H1 (cell line): Measurements from ENCODE around the gene PLCB4. TPM values are rescaled to one million over a fixed set of nuclear protein-coding genes. Genes with fewer than 3 reads are reported as not detected.

Experiments used
- CTCF ChIA-PET: fragments of 300-600 bp; sonication (Branson Sonifier 250); formaldehyde crosslinking; loops from one replicate; lab custom pipeline; 2021; ENCODE audit not compliant: partially characterized antibody; lab: Charles Lee
- POLR2A ChIA-PET: fragments of 300-600 bp; sonication (Branson Sonifier 250); formaldehyde crosslinking; loops from one replicate; lab custom pipeline; 2021; ENCODE audit warnings: inconsistent platforms; ENCODE audit not compliant: partially characterized antibody; lab: Charles Lee
- DNase-seq, 2 experiments: peaks; one replicate each; pipeline versions ENCODE4 v3.0.0 to v3.0.0-alpha.2; 2010 to 2022; ENCODE audit warnings: low spot score in 2 of 2, low read depth in 1 of 2, mixed read lengths in 1 of 2
- FAIRE-seq: peaks from 2 replicates; lab custom pipeline; 2011; peaks lifted over from hg19 to GRCh38; lab: Jason Lieb, UNC
- H2AFZ ChIP-seq: 2 replicates; pipeline ENCODE4 v1.8.1; 2012; ENCODE audit warnings: low read length, inconsistent platforms
- H2AK5ac ChIP-seq: 2 replicates; pipeline ENCODE4 v1.6.1; 2013; ENCODE audit warnings: low read depth, low read length
- H2BK120ac ChIP-seq: replicated peaks from 2 replicates; pipeline ENCODE3; 2013; ENCODE audit warnings: low read depth, low read length, inconsistent platforms
- H2BK12ac ChIP-seq: 2 replicates; pipeline ENCODE4 v1.6.1; 2013; ENCODE audit warnings: low read depth, low read length
- H2BK15ac ChIP-seq: 2 replicates; pipeline ENCODE4 v1.6.1; 2013; ENCODE audit warnings: low read length
- H2BK20ac ChIP-seq: 2 replicates; pipeline ENCODE4 v1.6.1; 2013; ENCODE audit warnings: low read length
- H2BK5ac ChIP-seq: 2 replicates; pipeline ENCODE4 v1.6.1; 2013; ENCODE audit warnings: low read depth, low read length
- H3K14ac ChIP-seq: 2 replicates; pipeline ENCODE4 v1.6.1; 2013; ENCODE audit warnings: inconsistent platforms; ENCODE audit not compliant: insufficient read length
- H3K18ac ChIP-seq: 2 replicates; pipeline ENCODE4 v1.6.1; 2013; ENCODE audit warnings: low read length; ENCODE audit errors: extremely low read depth
- H3K23ac ChIP-seq: 2 replicates; pipeline ENCODE4 v1.6.1; 2013; ENCODE audit warnings: inconsistent platforms; ENCODE audit not compliant: insufficient read length
- H3K23me2 ChIP-seq: 2 replicates; pipeline ENCODE4 v1.6.1; 2013; ENCODE audit warnings: low read depth, low read length
- H3K27ac ChIP-seq: 2 replicates; pipeline ENCODE4 v1.6.1; 2011; ENCODE audit warnings: low read depth, low read length, inconsistent platforms
- H3K27me3 ChIP-seq, 4 experiments: replicated peaks in 1 of 4; 1 replicate in 1 of 4; 2 replicates in 3 of 4; pipeline versions ENCODE4 v1.6.1 to v1.8.1; 2011 to 2013; ENCODE audit warnings: low read length in 3 of 4, mild to moderate bottlenecking in 3 of 4, inconsistent platforms in 2 of 4, mixed read lengths in 2 of 4, moderate library complexity in 1 of 4; ENCODE audit not compliant: control insufficient read depth in 3 of 4, insufficient read depth in 3 of 4; ENCODE audit errors: extremely low read depth in 1 of 4
- H3K36me3 ChIP-seq, 4 experiments: 2 replicates each; pipeline versions ENCODE4 v1.6.1 to v1.8.1; 2011 to 2013; ENCODE audit warnings: mild to moderate bottlenecking in 4 of 4, low read length in 3 of 4, moderate library complexity in 2 of 4, control low read depth in 1 of 4, inconsistent platforms in 1 of 4; ENCODE audit not compliant: insufficient read depth in 4 of 4, control insufficient read depth in 2 of 4
- H3K4ac ChIP-seq: replicated peaks from 2 replicates; pipeline ENCODE3; 2013; ENCODE audit warnings: low read length, low read depth, mixed read lengths, inconsistent platforms; ENCODE audit not compliant: insufficient read length
- H3K4me1 ChIP-seq, 4 experiments: replicated peaks in 1 of 4; 1 replicate in 1 of 4; 2 replicates in 3 of 4; pipeline versions ENCODE4 v1.6.1 to v1.8.1; 2011 to 2013; ENCODE audit warnings: low read length in 3 of 4, inconsistent platforms in 2 of 4, mixed read lengths in 1 of 4; ENCODE audit not compliant: insufficient read depth in 4 of 4, control insufficient read depth in 3 of 4
- H3K4me2 ChIP-seq, 2 experiments: 2 replicates each; pipeline versions ENCODE4 v1.6.1 to v1.8.1; 2011 to 2013; ENCODE audit warnings: low read depth in 2 of 2, low read length in 2 of 2, control low read depth in 1 of 2, inconsistent platforms in 1 of 2, mild to moderate bottlenecking in 1 of 2; ENCODE audit not compliant: insufficient read depth in 1 of 2
- H3K4me3 ChIP-seq, 4 experiments: fragments of 200-600, 300-600 bp in 1 of 4; sonication (generic), shearing (Covaris generic), sonication (Bioruptor Twin) in 1 of 4; 2 replicates each; pipeline versions ENCODE4 v1.5.1 to v1.8.1; 2011 to 2016; ENCODE audit warnings: low read length in 4 of 4, low read depth in 3 of 4, control low read depth in 2 of 4, inconsistent platforms in 2 of 4, mild to moderate bottlenecking in 2 of 4, mixed read lengths in 1 of 4, moderate library complexity in 1 of 4; ENCODE audit not compliant: insufficient read depth in 2 of 4; ENCODE audit errors: extremely low read depth in 1 of 4
- H3K56ac ChIP-seq: replicated peaks from 2 replicates; pipeline ENCODE3; 2013; ENCODE audit warnings: low read depth, mild to moderate bottlenecking, mixed read lengths, low read length, inconsistent platforms; ENCODE audit not compliant: insufficient read length
- H3K79me1 ChIP-seq: 2 replicates; pipeline ENCODE4 v1.6.1; 2013; ENCODE audit warnings: low read depth, low read length, control low read depth
- H3K79me2 ChIP-seq, 2 experiments: 2 replicates each; pipeline versions ENCODE4 v1.6.1 to v1.8.1; 2012 to 2013; ENCODE audit warnings: low read length in 2 of 2, mild to moderate bottlenecking in 2 of 2, inconsistent platforms in 1 of 2; ENCODE audit not compliant: insufficient read depth in 2 of 2, control insufficient read depth in 1 of 2
- H3K9ac ChIP-seq, 4 experiments: replicated peaks in 1 of 4; 1 replicate in 1 of 4; 2 replicates in 3 of 4; pipeline versions ENCODE4 v1.6.1 to v1.8.1; 2011 to 2013; ENCODE audit warnings: low read depth in 3 of 4, low read length in 3 of 4, control low read depth in 2 of 4, mild to moderate bottlenecking in 2 of 4, moderate library complexity in 2 of 4, inconsistent platforms in 1 of 4; ENCODE audit errors: extremely low read depth in 1 of 4
- H3K9me3 ChIP-seq, 2 experiments: 2 replicates each; pipeline versions ENCODE4 v1.6.1 to v1.8.1; 2012 to 2013; ENCODE audit warnings: mild to moderate bottlenecking in 2 of 2, moderate library complexity in 2 of 2, control low read depth in 1 of 2, inconsistent platforms in 1 of 2, low read depth in 1 of 2, low read length in 1 of 2, mixed read lengths in 1 of 2; ENCODE audit not compliant: insufficient read depth in 2 of 2
- H4K20me1 ChIP-seq, 2 experiments: replicated peaks in 1 of 2; 2 replicates each; pipeline versions ENCODE3 to v1.8.1; 2011 to 2013; ENCODE audit warnings: inconsistent platforms in 2 of 2, low read length in 2 of 2, mild to moderate bottlenecking in 1 of 2; ENCODE audit not compliant: insufficient read depth in 2 of 2, control insufficient read depth in 1 of 2
- H4K5ac ChIP-seq: 2 replicates; pipeline ENCODE4 v1.6.1; 2013; ENCODE audit warnings: low read length, low read depth, mixed read lengths, inconsistent platforms; ENCODE audit not compliant: insufficient read length
- H4K8ac ChIP-seq: 2 replicates; pipeline ENCODE4 v1.8.0; 2013; ENCODE audit warnings: mild to moderate bottlenecking, moderate library complexity, low read length, inconsistent platforms; ENCODE audit not compliant: insufficient read depth; ENCODE audit errors: extremely low read depth
- H4K91ac ChIP-seq: replicated peaks from 2 replicates; pipeline ENCODE3; 2013; ENCODE audit warnings: low read length, mixed read lengths, inconsistent platforms; ENCODE audit not compliant: insufficient read length
- CBX8 ChIP-seq: fragments of 300-800, 300-1000 bp; sonication (generic); IDR thresholded peaks from 2 replicates; pipeline ENCODE4 v1.7.1; 2016; ENCODE audit warnings: low read depth, low read length, borderline replicate concordance
- CEBPB ChIP-seq: IDR thresholded peaks from 2 replicates; pipeline ENCODE4 v1.6.1; 2012; ENCODE audit warnings: low read depth, low read length
- CTBP2 ChIP-seq: IDR thresholded peaks from 2 replicates; pipeline ENCODE4 v1.7.0; 2011; ENCODE audit warnings: borderline replicate concordance, mild to moderate bottlenecking, moderate library complexity, mixed read lengths, low read length; ENCODE audit not compliant: insufficient read depth, insufficient read length
- FOSL1 ChIP-seq: IDR thresholded peaks from 2 replicates; pipeline ENCODE4 v1.6.1; 2011; ENCODE audit warnings: mild to moderate bottlenecking, low read depth, low read length, moderate library complexity; ENCODE audit not compliant: insufficient read depth
- HDAC6 ChIP-seq: IDR thresholded peaks from one replicate; pipeline ENCODE4 v1.7.1; 2012; ENCODE audit warnings: low read depth, mild to moderate bottlenecking, inconsistent platforms, low read length, moderate library complexity
- JUN ChIP-seq: IDR thresholded peaks from 2 replicates; pipeline ENCODE4 v1.6.1; 2011; ENCODE audit warnings: low read depth, mild to moderate bottlenecking, improper control_type of control experiment, low read length
- KDM4A ChIP-seq: IDR thresholded peaks from one replicate; pipeline ENCODE4 v1.7.1; 2012; ENCODE audit warnings: low read depth, mild to moderate bottlenecking, moderate library complexity, low read length, inconsistent platforms; ENCODE audit not compliant: severe bottlenecking
- KDM5A ChIP-seq: fragments of 200-600 bp; IDR thresholded peaks from 2 replicates; pipeline ENCODE4 v1.7.1; 2012; ENCODE audit warnings: mild to moderate bottlenecking, low read length, inconsistent platforms, mixed read lengths
- RAD21 ChIP-seq, 2 experiments: IDR thresholded peaks in 1 of 2; conservative IDR thresholded peaks in 1 of 2; 2 replicates each; pipeline ENCODE4 v1.6.1; 2011; ENCODE audit warnings: low read depth in 2 of 2, low read length in 2 of 2, improper control_type of control experiment in 1 of 2, inconsistent platforms in 1 of 2, mild to moderate bottlenecking in 1 of 2, moderate library complexity in 1 of 2
- RFX5 ChIP-seq: IDR thresholded peaks from 2 replicates; pipeline ENCODE4 v1.6.1; 2011; ENCODE audit warnings: low read depth, low read length, improper control_type of control experiment, borderline replicate concordance
- SP2 ChIP-seq: IDR thresholded peaks from 2 replicates; pipeline ENCODE4 v1.6.1; 2012; ENCODE audit warnings: mild to moderate bottlenecking, low read length, inconsistent platforms
- SRF ChIP-seq: IDR thresholded peaks from 2 replicates; pipeline ENCODE4 v1.6.1; 2011; ENCODE audit warnings: mild to moderate bottlenecking, low read depth, low read length, moderate library complexity
- TAF1 ChIP-seq: IDR thresholded peaks from 2 replicates; pipeline ENCODE4 v1.6.1; 2011; ENCODE audit warnings: mild to moderate bottlenecking, low read depth, low read length
- WGBS, 2 experiments: shearing (Covaris generic) in 1 of 2; methylation state at CpG; one replicate each; pipeline versions ENCODE4 v1.1.6 to v1.1.7; 2013 to 2015; ENCODE audit warnings: low lambda C conversion rate in 2 of 2, mixed read lengths in 2 of 2, inconsistent platforms in 1 of 2, low coverage in 1 of 2, missing lambda C conversion rate in 1 of 2; ENCODE audit not compliant: insufficient replicate concordance in 2 of 2, insufficient coverage in 1 of 2, insufficient read length in 1 of 2; ENCODE audit errors: extremely low coverage in 1 of 2, missing lambda C conversion rate in 1 of 2; 5-methylcytosine and 5-hydroxymethylcytosine counted together
- polyA plus RNA-seq, 7 experiments: library from polyadenylated mRNA; depleted of rRNA in 3 of 7; stranded (reverse) in 5 of 7; unstranded in 2 of 7; fragments of >200 nt in 5 of 7; fragments of 200-250 nt in 2 of 7; gene quantifications; 1 replicate in 5 of 7; 2 replicates in 1 of 7; 4 replicates in 1 of 7; pipeline versions ENCODE4 v1.2.1 to v1.2.3, GENCODE V29; 2011 to 2013; ENCODE audit warnings: missing spikeins in 2 of 7, mixed read lengths in 2 of 7
- total RNA-seq: library from RNA; stranded (reverse); fragmentation: NEBNext Ultra II Directional; extraction: Animal tissue kit (Norgen Biotek cat#: 25700); gene quantifications from 2 replicates; pipeline ENCODE4 v1.2.1, GENCODE V29; 2021
- TF ChIP-seq, protein P1 (sequence below): IDR thresholded peaks from 2 replicates; pipeline ENCODE4 v1.6.1; 2012; ENCODE audit warnings: inconsistent platforms

Gene PLCB4
- total and polyA plus RNA-seq, 2 of the 8 experiments (the other 6 are each of a cell fraction or from before 2014, with no cell fraction given), result 3.2 to 14.1 TPM

DNA sequence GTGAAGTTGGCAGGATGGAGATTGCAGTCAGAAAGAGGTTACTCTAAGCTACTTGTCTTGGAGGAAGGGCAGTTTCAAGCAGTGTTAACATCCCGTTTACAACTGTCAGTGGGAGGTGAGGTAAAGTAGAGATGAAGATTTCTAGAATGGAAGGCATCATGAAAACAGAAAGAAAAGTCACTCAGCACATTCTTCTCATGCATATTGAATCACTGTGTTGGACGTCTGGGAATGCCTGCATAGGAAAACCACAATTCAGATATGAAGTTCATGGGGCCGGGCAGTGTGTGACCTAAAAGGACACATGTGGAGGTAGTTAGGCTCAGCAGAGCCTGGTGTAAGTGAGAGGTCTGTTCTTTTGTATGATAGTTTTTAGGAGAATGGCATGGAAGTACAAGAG, 372.0 kb downstream of the PLCB4 start:
- FAIRE-seq, result no peak
- Histone ChIP-seq H3K56ac (no peak overlapping the region), H3K18ac (no peak overlapping the region), H2BK15ac (no peak overlapping the region), H4K91ac (no peak overlapping the region), H2BK20ac (no peak overlapping the region), H4K8ac (no peak overlapping the region), H4K20me1 (no peaks in the 10 kb centered on the region), H3K4ac (no peak overlapping the region), H2BK5ac (no peak overlapping the region), H2AFZ (no peak overlapping the region), H3K4me2 (no peak overlapping the region), H3K27me3 (no peaks in the 10 kb centered on the region), H3K27ac (no peak overlapping the region), H3K23ac (no peak overlapping the region), H3K4me3 (no peak overlapping the region), H3K14ac (no peak overlapping the region), H3K9ac (no peak overlapping the region), H4K5ac (no peak overlapping the region), H3K36me3 (peaks cover 0 to 22% (median 3%) of the 10 kb centered on the region in 4 experiments; a peak in 6 of 8 replicates), H3K4me1 (no peaks in the 10 kb centered on the region), H2BK12ac (no peak overlapping the region), H2BK120ac (no peak overlapping the region), H3K79me2 (no peaks in the 10 kb centered on the region), H3K79me1 (no peaks in the 10 kb centered on the region; the same call in 1 of the 2 replicates), H2AK5ac (no peak overlapping the region), H3K9me3 (peaks cover 4 to 5% of the 10 kb centered on the region in 2 experiments; a peak in 2 of 4 replicates), H3K23me2 (no peaks in the 10 kb centered on the region)
- 72% methylated on average over 3 of the region's 3 CpGs; no CpG with 5 or more reads in 1 of the 2 experiments for WGBS, 2 experiments
- no peak for DNase-seq
- ChIA-PET CTCF (interaction anchor here (0.6 to 2.7 kb wide), 3 partner anchors 17 to 169 kb away, joined by 3 to 13 read pairs (median 4); no protein-coding TSS in a partner anchor), POLR2A (no interaction called here)
- TF ChIP-seq TAF1 (no peak), KDM4A (no peak), SRF (no peak), RAD21 (IDR thresholded peaks at IDR 0.05 in 1 of 2, conservative IDR thresholded peaks at IDR 0.05 in 1 of 2; ENCODE audit: low read depth in 2 of 2, low read length in 2 of 2) (no peak), KDM5A (no peak), JUN (no peak), RFX5 (no peak), SP2 (no peak), CBX8 (no peak), FOSL1 (no peak), CTBP2 (no peak), CEBPB (no peak), HDAC6 (no peak)
- TF ChIP-seq, protein P1, sequence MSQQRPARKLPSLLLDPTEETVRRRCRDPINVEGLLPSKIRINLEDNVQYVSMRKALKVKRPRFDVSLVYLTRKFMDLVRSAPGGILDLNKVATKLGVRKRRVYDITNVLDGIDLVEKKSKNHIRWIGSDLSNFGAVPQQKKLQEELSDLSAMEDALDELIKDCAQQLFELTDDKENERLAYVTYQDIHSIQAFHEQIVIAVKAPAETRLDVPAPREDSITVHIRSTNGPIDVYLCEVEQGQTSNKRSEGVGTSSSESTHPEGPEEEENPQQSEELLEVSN, result no peak
